OCI-LY1 (cell line): ENCODE measurements around the gene CFAP58.

ENCODE experiments used
- H2AFZ ChIP-seq: fragments of 200-600 bp; sonication (generic), shearing (Covaris generic); 2 replicates; pipeline ENCODE4 v1.6.0; 2014; ENCODE audit warnings: antibody characterized with exemption, mild to moderate bottlenecking, low read length
- H3F3A ChIP-seq: fragments of 200-600 bp; sonication (generic), shearing (Covaris generic); 2 replicates; pipeline ENCODE4 v1.6.0; 2014; ENCODE audit warnings: mild to moderate bottlenecking, antibody characterized with exemption, low read length, moderate library complexity; ENCODE audit not compliant: insufficient read depth
- H3K27ac ChIP-seq: fragments of 200-600 bp; sonication (generic); 2 replicates; pipeline ENCODE4 v1.5.1; 2014; ENCODE audit warnings: low read length, mixed run types, mild to moderate bottlenecking, low read depth; ENCODE audit not compliant: poor library complexity, severe bottlenecking
- H3K27me3 ChIP-seq: fragments of 200-600 bp; sonication (generic); 2 replicates; pipeline ENCODE4 v1.6.0; 2014; ENCODE audit warnings: antibody characterized with exemption, mild to moderate bottlenecking, low read length, moderate library complexity; ENCODE audit not compliant: insufficient read depth
- H3K36me3 ChIP-seq: fragments of 200-600 bp; sonication (generic); 2 replicates; pipeline ENCODE4 v1.6.1; 2014; ENCODE audit warnings: mild to moderate bottlenecking, antibody characterized with exemption, low read length, moderate library complexity, mixed read lengths; ENCODE audit not compliant: insufficient read depth
- H3K4me1 ChIP-seq: fragments of 200-600 bp; sonication (generic); 2 replicates; pipeline ENCODE4 v1.5.1; 2014; ENCODE audit warnings: mild to moderate bottlenecking, low read length, moderate library complexity; ENCODE audit not compliant: insufficient read depth, severe bottlenecking
- H3K4me2 ChIP-seq: fragments of 200-600 bp; sonication (generic), shearing (Covaris generic); 2 replicates; pipeline ENCODE4 v1.6.1; 2014; ENCODE audit warnings: low read length
- H3K4me3 ChIP-seq: fragments of 200-600 bp; sonication (generic); 2 replicates; pipeline ENCODE4 v1.5.1; 2014; ENCODE audit warnings: low read length, low read depth, mild to moderate bottlenecking, mixed read lengths; ENCODE audit not compliant: poor library complexity, severe bottlenecking
- H3K79me2 ChIP-seq: fragments of 200-600 bp; shearing (Covaris generic); 2 replicates; pipeline ENCODE4 v1.6.1; 2016; ENCODE audit warnings: mixed run types, low read length, mixed read lengths; ENCODE audit not compliant: insufficient read depth
- H3K9ac ChIP-seq: fragments of 200-600 bp; sonication (generic), shearing (Covaris generic); 2 replicates; pipeline ENCODE4 v1.6.1; 2014; ENCODE audit warnings: mild to moderate bottlenecking, low read length, mixed read lengths
- H3K9me2 ChIP-seq: fragments of 200-600 bp; sonication (generic), shearing (Covaris generic); 2 replicates; pipeline ENCODE4 v1.6.1; 2014; ENCODE audit warnings: low read depth, mild to moderate bottlenecking, low read length, mixed read lengths
- H3K9me3 ChIP-seq: fragments of 200-600 bp; shearing (Covaris generic); 2 replicates; pipeline ENCODE4 v1.6.1; 2014; ENCODE audit warnings: low read length, mixed read lengths
- H4K20me1 ChIP-seq: fragments of 200-600 bp; sonication (generic), shearing (Covaris generic); 2 replicates; pipeline ENCODE4 v1.6.0; 2016; ENCODE audit warnings: mild to moderate bottlenecking, low read length; ENCODE audit not compliant: insufficient read depth
- CTCF ChIP-seq: fragments of 200-600 bp; sonication (generic), shearing (Covaris generic); IDR thresholded peaks from 2 replicates; pipeline ENCODE4 v1.5.1; 2017; ENCODE audit warnings: mild to moderate bottlenecking, antibody characterized with exemption, low read length, moderate library complexity, mixed read lengths
- EZH2 ChIP-seq: fragments of 200-600 bp; sonication (generic), shearing (Covaris generic); IDR thresholded peaks from 2 replicates; pipeline ENCODE4 v1.8.0; 2017; ENCODE audit warnings: borderline replicate concordance, mixed run types, mild to moderate bottlenecking, antibody characterized with exemption, low read length, moderate library complexity, mixed read lengths

CFAP58 gene

GRCh38 chr10:104501449-104501848 lies 147.8 kb downstream of the CFAP58 start:
- no peaks in the 10 kb centered on the region for H3K9me3 ChIP-seq
- H3K9me2 ChIP-seq: no peaks in the 10 kb centered on the region
- H4K20me1 ChIP-seq: no peaks in the 10 kb centered on the region
- H3F3A ChIP-seq: no peaks in the 10 kb centered on the region
- no peak overlapping the region for H3K9ac ChIP-seq
- TF ChIP-seq EZH2 (no peak), CTCF (no peak)
- no peaks in the 10 kb centered on the region for H3K4me1 ChIP-seq
- H3K4me2 ChIP-seq: no peak overlapping the region
- no peaks in the 10 kb centered on the region for H3K36me3 ChIP-seq
- no peak overlapping the region for H3K4me3 ChIP-seq
- no peak overlapping the region for H2AFZ ChIP-seq
- no peaks in the 10 kb centered on the region for H3K27me3 ChIP-seq
- no peak overlapping the region for H3K27ac ChIP-seq
- no peaks in the 10 kb centered on the region for H3K79me2 ChIP-seq

DNA sequence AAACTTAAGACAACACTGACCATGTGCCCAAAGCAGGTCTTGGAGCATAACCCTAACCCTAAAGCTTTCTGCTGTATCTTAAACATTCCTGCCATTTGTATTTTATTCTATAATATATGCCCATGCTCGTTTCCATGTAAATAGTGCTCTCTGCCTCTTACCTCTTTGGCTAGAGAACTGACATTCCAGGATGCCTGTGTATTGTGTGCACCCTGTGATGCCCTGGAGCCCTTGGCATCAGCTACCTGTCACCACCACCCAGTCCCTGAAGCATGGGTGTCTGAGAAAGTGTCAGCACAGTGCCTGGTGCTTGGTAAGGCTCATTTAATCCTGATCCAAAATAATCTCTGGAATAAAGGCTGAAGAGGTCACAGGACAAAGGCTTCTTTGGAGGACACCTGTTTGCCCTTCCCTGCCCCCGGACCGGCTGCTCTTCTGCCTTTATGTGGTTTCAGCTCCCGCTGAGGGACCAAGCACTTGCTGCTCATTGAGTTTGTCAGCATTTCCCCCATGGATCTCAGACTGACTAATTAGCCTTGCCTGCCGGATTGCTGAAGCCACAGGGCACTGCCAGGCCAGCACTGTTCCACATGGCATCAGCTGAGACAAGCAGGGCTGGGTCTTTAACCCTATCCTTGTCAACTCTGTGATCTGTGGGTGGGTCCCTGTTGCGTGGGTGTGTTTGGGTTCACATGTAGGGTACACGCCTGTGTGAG lies 148.4 kb downstream of the CFAP58 start:
- no peak overlapping the region for H3K4me2 ChIP-seq
- H4K20me1 ChIP-seq: no peaks in the 10 kb centered on the region
- no peaks in the 10 kb centered on the region for H3K36me3 ChIP-seq
- H3K27me3 ChIP-seq: no peaks in the 10 kb centered on the region
- no peaks in the 10 kb centered on the region for H3K9me3 ChIP-seq
- H2AFZ ChIP-seq: no peak overlapping the region
- TF ChIP-seq EZH2: no peak
- TF ChIP-seq CTCF: no peak
- H3K9me2 ChIP-seq: no peaks in the 10 kb centered on the region
- H3F3A ChIP-seq: no peaks in the 10 kb centered on the region
- H3K27ac ChIP-seq: no peak overlapping the region
- no peaks in the 10 kb centered on the region for H3K79me2 ChIP-seq
- no peak overlapping the region for H3K9ac ChIP-seq
- H3K4me1 ChIP-seq: no peaks in the 10 kb centered on the region
- H3K4me3 ChIP-seq: no peak overlapping the region

- Histone ChIP-seq H3K9me3 (no peaks in the 10 kb centered on the region), H2AFZ (no peak overlapping the region), H3K4me2 (no peak overlapping the region), H3K9me2 (no peaks in the 10 kb centered on the region), H3F3A (no peaks in the 10 kb centered on the region), H3K27me3 (no peaks in the 10 kb centered on the region), H3K79me2 (no peaks in the 10 kb centered on the region), H3K4me3 (no peak overlapping the region), H3K36me3 (no peaks in the 10 kb centered on the region), H3K27ac (no peak overlapping the region), H4K20me1 (no peaks in the 10 kb centered on the region), H3K4me1 (no peaks in the 10 kb centered on the region), H3K9ac (no peak overlapping the region)
- no peak for TF ChIP-seq CTCF
- no peak for TF ChIP-seq EZH2
Measured at GRCh38 chr10:104502907-104503306, 149.3 kb downstream of the CFAP58 start.
